HG03280 (cell line): ENCODE results near the gene BCL7A.
"Not testable (repeated sequence)": the region's sequence is repeated elsewhere in the genome, so short reads cannot be mapped to it uniquely, and the experiment has no call there.

ENCODE experiments used
- ATAC-seq: cut with Tn5 transposase; IDR thresholded peaks from one replicate; pipeline ENCODE4 v1.9.1; 2021; ENCODE audit warnings: mild to moderate bottlenecking, moderate library complexity; ENCODE audit not compliant: unreplicated experiment

The BCL7A gene

DNA sequence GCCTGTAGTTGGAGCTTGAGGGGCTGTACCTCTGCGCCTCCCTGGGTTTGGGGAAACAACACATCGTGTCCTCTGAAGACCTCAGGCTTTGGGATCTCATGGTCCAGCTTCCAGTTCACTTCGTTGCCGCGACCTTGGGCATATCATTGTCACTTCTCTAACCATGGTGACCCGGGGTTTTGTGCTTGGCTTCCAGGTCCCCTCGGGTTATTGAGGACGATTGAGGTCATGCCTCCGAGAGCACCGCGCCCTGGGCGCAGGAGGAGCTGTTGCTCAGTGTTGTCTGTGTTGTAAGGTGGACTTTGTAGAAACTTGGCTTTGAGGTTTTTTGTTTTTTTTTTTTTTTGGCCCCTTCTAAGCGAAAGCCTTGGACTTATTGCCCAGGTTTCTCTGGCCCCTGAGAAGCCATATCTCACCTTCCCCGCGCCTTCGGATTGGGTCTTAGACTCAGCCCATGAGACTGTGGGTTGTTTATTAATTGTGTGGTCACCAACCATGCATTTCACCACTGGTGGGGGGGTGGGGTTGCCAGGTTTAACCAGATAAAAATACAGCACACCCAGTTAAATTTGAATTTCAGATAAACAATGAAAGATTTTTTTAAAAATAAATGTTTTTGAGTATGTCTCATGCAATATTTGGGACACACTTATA, 2.6 kb downstream of the BCL7A start:
- no peak for ATAC-seq

DNA sequence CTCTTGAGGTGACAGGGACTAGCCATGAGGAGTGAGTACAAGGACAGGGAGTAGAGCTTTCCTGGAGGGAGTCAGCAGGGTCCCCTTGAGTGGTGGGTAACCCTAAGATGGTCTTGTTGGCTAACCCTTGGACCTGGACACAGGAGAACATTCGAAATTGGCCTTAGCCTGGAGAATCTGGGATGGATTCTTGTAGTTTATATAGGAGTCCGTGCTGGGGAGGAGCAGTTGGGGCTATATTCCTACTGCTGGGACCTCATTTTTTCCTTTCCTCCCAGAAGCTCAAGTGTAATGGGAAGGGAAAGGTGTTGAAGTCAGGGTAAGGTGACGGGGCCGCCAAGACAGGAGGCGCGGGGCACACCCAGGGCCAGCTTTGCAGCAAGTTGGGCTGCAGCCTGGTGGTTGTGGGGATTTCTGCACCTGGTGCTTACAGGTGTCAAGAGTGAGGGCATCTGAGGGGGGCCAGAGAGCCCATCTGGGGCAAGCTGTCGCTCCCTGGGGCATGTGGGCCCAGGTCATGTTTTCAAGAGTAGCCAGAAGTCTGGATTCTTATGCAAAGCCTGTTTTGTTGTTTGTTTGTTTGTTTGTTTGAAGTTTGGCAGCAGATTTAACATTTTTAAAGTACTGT, 5.1 kb downstream of the BCL7A start:
- ATAC-seq, result no peak

- ATAC-seq, result no peak
These were observed 6.7 kb downstream of the BCL7A start for GRCh38 chr12:122028165-122028904.

- ATAC-seq, result no peak
These were observed 7.3 kb downstream of the BCL7A start for GRCh38 chr12:122028905-122029560.

DNA sequence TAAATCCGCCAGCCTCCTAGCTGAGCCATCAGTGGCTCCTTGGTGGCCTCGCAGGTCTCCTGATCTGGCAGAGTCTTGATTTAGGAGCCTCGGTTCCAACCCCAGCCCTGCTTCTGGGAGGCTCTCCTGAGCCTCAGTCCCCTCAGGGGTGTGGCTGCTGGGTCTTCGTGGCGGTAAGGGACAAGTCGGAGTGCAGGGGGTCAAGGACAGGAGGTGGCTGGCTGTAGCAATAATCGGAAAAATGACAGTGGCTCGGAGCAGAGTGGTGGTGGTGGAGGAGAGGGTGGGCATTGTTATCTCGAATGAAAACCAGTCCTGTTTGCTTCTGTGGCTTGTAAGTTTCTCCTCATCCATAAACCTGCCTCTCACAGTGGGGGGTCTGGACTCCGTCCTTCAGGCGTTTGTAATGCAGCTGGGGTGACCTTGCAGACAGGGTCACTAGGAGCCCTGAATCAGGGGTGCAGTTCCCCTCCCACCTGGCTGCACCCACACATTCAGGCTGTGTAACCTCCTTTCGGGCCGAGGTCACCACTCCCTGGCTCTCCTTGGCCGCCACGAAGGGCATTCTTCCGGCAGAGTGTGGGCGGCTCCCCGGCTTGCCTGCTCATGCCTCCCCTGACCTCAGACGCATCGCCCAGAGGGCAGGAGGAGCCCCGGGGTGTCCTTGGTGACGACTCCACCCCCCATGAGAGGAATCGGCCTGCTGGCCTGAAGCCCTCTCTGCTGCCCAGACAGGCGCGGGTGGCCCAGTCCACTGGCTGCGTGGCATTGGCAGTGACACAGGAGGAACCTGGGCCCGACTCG, 8.1 kb downstream of the BCL7A start:
- ATAC-seq, result no peak

DNA sequence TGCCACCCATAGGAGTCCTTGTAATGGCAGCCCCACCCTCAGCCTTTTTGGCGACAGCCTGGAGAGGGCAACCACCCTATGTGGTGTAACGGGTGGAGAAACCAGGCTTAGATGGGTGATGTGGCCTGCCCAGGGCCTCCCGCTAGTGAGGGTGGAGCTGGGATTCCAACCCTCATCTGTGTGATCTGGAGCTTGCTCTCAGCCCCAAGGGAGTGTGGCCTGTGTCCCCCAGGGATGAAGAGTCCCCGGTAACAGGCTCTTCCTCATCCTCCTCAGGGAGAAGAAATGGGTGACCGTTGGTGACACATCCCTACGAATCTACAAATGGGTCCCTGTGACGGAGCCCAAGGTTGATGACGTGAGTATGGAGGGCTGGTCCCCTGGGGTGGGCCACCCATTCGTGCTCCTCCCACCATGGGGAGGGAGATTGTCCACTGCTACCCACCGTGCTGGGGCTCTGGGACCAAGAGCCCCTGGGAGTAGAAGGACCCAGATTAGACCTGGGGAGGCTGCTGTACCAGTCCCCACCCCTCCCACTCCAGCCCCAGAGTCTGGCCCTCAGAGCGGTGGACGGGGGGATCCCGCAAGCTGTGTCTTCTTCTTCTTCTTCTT, 8.8 kb downstream of the BCL7A start:
- no peak for ATAC-seq

GRCh38 chr12:122031342-122032216, 9.9 kb downstream of the BCL7A start:
- ATAC-seq, result no peak

DNA sequence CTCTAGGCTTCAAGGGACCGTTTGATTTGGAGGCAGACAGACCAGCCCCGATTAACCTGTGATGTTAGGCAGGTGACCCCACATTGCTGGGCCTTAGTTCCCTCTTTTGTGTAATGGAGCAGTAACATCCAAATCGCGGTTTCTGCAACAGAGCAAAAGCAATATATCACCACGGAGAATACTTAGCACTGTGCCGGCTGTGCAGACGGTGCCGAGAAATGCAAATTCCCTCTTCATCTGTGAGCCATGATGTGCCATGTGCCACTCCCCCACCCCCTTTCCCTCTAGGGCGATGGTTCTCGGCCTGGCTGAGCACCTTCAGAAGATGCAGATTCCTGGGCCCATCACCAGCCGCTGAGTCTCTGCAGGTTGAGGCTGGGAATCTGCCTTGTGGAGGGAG, 10.9 kb downstream of the BCL7A start:
- ATAC-seq, result no peak

DNA sequence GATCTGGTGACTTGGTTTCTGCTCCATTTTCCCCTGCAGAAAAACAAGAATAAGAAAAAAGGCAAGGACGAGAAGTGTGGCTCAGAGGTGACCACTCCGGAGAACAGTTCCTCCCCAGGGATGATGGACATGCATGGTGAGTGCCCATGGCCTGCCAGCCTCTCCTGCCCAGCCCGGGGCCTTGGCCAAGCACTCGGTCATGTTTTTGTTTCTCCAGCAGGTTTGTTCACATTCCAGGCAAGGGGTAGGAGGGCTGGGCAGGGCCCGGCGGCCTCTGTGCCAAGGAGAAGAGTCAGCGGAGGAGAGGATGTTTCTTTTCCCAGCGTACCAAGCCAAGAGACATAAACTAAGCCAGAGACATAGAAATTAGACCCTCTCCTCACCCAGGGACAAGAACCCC, 13.6 kb downstream of the BCL7A start:
- ATAC-seq, result no peak

DNA sequence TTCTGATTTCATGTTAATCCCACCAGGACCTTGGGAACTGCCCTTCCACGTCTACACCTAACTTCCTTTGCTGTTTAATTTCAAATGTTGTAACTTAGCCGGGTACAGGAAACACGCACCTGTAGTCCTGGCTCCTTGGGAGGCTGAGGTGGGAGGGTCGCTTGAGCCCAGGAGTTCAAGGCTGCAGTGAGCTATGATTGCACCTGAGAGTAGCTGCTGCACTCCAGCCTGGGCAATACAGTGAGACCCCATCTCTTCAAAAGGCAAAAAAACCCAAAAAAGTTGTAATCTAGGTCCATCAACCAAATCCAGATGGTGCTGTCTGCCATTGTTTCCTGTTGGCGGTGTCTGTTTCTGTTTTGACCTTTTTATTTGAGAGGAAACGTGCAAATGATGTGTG, 14.5 kb downstream of the BCL7A start:
- no peak for ATAC-seq

DNA sequence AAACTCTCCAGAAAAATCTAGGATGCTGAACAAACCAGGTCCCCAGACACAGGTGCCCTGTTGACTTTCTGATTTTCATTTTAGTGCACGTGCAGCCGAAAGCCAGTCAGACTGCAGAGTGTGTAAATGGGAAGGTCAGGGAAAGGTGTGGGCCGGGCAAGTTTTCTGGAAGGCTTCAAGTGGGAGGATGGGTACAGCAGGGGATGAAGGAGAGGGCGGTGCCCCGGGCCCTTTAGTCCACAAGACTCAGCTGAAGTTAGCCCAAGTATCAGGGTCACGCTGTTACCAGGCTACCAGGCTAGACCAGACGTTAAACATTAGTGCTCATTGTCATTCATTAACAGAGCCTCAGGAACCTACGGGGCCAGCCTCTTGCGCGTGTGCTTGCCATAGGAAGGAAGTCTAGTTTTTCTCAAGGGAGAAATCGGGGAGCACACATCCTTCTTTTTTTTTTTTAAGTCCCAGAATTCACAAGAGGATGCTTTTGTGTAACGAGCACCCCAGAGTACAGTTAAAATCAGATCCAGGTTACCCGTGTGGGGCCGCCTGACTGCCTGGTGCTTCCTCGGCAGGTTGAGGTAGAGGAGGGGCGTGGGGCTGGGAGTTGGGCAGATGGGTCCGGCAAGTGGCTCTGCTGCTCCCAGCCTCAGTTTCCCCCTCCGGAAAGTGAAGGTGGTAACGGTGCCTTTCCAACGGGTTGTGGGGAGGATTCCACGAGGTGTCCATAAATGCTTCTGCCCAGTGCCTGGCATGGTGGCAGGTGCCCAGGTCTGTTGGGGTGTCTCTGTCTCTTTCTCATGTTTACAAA, 19.1 kb downstream of the BCL7A start:
- no peak for ATAC-seq

- ATAC-seq, result not testable (repeated sequence)
These were observed 19.8 kb downstream of the BCL7A start for GRCh38 chr12:122041458-122041857.

DNA sequence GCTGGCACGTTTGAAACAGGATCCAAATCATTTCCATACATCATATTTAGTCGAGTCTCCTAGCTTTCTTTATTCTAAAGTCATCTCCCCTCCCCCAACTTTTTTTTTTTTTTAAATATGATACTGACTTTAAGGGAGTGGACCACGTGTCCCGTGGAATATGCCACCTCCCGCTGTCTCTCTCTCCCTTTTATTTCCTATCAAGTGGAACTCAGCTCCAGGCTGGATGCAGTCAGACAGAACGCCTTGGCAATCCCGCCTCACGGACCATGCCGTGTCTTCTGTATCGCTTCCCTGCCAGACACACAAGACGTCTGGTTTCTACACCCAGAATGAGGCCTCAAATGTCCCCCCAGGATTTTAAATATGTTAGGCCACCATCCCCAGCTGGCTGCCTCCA, 21.2 kb downstream of the BCL7A start:
- no peak for ATAC-seq

GRCh38 chr12:122043476-122043875, 21.8 kb downstream of the BCL7A start:
- no peak for ATAC-seq

- ATAC-seq, result no peak
These were observed 23.6 kb downstream of the BCL7A start for GRCh38 chr12:122045262-122045661.

DNA sequence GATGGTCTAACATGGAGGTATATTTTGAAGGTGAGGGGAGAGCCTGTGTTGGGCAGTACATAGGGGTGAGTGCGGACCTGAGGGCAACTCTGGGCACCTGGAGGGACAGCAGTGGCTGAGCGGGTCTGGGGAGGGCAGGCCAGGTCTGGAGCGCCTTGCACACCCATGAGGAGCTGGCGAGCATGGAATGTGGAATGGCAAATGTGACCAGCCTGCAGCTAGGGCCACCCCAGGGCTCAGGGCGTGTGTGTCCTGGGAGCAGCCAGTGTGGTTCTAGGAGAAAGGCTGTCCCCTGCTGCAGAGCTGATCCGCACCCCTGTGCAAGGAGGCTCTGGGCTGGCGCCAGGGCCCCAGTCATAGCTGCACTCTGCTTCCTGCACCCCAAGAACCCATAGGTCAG, 24.5 kb downstream of the BCL7A start:
- ATAC-seq, result no peak

DNA sequence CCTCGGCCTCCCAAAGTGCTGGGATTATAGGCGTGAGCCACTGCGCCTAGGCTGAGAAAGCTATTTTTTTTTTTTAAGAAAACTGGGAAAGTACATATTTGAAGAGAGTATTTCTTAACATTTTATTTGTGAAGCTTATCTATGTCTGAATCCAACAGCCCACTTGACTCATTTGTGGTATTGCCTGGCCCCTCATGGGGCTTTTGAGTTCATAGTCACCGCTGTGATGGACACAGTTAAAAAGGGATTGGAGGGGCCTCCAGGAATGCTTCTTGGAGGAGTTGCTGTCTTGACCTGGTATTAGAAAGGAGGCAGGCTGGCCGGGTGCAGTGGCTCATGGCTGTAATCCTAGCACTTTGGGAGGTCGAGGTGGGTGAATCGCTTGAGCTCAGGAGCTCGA, 26.5 kb downstream of the BCL7A start:
- no peak for ATAC-seq

- ATAC-seq, result no peak
These were observed 28.1 kb downstream of the BCL7A start for GRCh38 chr12:122049827-122050226.

GRCh38 chr12:122050706-122051105, 29.0 kb downstream of the BCL7A start:
- ATAC-seq, result no peak
